Measurements from ENCODE around the gene GRPEL2. TPM values are rescaled to one million over a fixed set of nuclear protein-coding genes. Genes with fewer than 3 reads are reported as not detected.

GRPEL2 gene
- total RNA-seq, 1 experiment from 2014 or later = 48.9 TPM

DNA sequence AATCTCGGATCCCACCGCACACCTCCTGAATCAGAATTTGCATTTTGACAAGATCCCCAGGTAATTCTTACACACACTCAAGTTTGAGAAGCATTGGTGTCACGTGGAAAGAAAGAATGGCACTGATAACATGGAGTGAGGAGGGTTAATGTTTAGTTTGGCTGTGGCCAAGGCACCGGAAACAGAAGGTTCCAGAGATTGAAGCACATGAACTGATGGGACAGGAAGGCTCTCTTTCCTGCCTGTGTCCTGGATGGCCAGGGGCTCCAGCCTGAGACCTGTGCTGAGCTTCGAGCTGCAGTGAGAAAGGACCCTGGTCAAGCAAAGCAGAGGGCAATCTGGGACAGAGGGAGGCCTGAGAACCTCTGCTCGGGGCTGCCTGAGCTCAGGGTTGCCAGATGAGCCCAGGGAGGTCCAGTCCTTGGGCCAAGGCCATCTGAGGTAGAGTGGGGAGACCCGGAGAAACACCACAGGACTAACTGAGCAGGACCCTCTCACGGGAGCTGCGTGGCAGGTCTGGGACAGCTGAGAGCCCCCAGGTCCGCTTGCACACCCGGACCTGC, 46.4 kb upstream of the GRPEL2 start:
- no TSS peak for BruUV-seq (replicated peaks)

More for the DNA sequence above, 46.4 kb upstream of the GRPEL2 start:
- no peak for DNase-seq (ENCODE audit: low read depth, low spot score)
- H3K4me2 ChIP-seq (ENCODE audit: low read length) = no peak overlapping the region
- H3K9me2 ChIP-seq (ENCODE audit: insufficient read depth) = no peaks in the 10 kb centered on the region
- peaks cover 0 to 13% of the 10 kb centered on the region in 2 experiments; a peak in 3 of 4 replicates for H3K4me1 ChIP-seq (ENCODE audit: control insufficient read depth in 1 of 2, insufficient read depth in 2 of 2, low read length in 2 of 2)
- H3K27me3 ChIP-seq (ENCODE audit: insufficient read depth, low read length) = no peaks in the 10 kb centered on the region
- H3K36me3 ChIP-seq (ENCODE audit: control insufficient read depth in 1 of 2, insufficient read depth in 2 of 2, low read length in 2 of 2) = no peaks in the 10 kb centered on the region
- H3K9ac ChIP-seq (ENCODE audit: low read length) = no peak overlapping the region
- no peaks in the 10 kb centered on the region for H3K79me2 ChIP-seq (ENCODE audit: insufficient read depth, low read length)
- no peak overlapping the region for H3K27ac ChIP-seq (ENCODE audit: low read depth, low read length)
- POLR2A ChIA-PET = no interaction called here
- TF ChIP-seq ZFX (IDR thresholded peaks at IDR 0.05) (no peak), SIN3A (IDR thresholded peaks at IDR 0.05; ENCODE audit: low read depth) (no peak), SP1 (IDR thresholded peaks at IDR 0.05; ENCODE audit: low read depth) (no peak), REST (IDR thresholded peaks at IDR 0.05; ENCODE audit: low read depth) (no peak)
- CTCF ChIA-PET = no interaction called here
- H3K4me3 ChIP-seq (replicated peaks in 1 of 2; ENCODE audit: low read depth in 1 of 2, low read length in 2 of 2) = no peak overlapping the region
- no peaks in the 10 kb centered on the region for H4K20me1 ChIP-seq (ENCODE audit: insufficient read depth)
- ATAC-seq = no peak
- H2AFZ ChIP-seq (ENCODE audit: low read depth, low read length, poor library complexity, severe bottlenecking) = no peak overlapping the region
- RAD21 ChIA-PET (ENCODE audit: low non-redundant PET in 1 of 2, low total read pairs in 2 of 2, uncharacterized antibody in 2 of 2, unreplicated experiment in 2 of 2) = no interaction called here
- intact Hi-C loops (cut with micrococcal nuclease) = no loop called here
- no peaks in the 10 kb centered on the region for H3K9me3 ChIP-seq (ENCODE audit: control insufficient read depth in 1 of 2, insufficient read depth in 1 of 2, low read depth in 1 of 2, low read length in 2 of 2)
